Astrocyte of the cerebellum (primary cell): ENCODE measurements around the gene DNAJB7.

Experiments
- DNase-seq: peaks from one replicate; pipeline ENCODE4 v3.0.0-alpha.2; 2011; ENCODE audit warnings: low read depth
- H3K4me3 ChIP-seq: 2 replicates; pipeline ENCODE4 v1.5.1; 2011; ENCODE audit warnings: mild to moderate bottlenecking, low read depth, low read length, moderate library complexity
- CTCF ChIP-seq: IDR thresholded peaks from 2 replicates; pipeline ENCODE4 v1.5.1; 2012; ENCODE audit warnings: low read length, low read depth, moderate library complexity, mild to moderate bottlenecking; ENCODE audit errors: missing control alignments
- in situ Hi-C: cut with HindIII; loops from 2 replicates; pipeline ENCODE4 v1.10.0; 2017; ENCODE audit warnings: low sequenced_read_pairs

Gene DNAJB7

GRCh38 chr22:40817737-40818136, 44.2 kb downstream of the DNAJB7 start:
- in situ Hi-C loops, result no loop called here
- no peak for TF ChIP-seq CTCF
- DNase-seq, result no peak
- no peak overlapping the region for H3K4me3 ChIP-seq

DNA sequence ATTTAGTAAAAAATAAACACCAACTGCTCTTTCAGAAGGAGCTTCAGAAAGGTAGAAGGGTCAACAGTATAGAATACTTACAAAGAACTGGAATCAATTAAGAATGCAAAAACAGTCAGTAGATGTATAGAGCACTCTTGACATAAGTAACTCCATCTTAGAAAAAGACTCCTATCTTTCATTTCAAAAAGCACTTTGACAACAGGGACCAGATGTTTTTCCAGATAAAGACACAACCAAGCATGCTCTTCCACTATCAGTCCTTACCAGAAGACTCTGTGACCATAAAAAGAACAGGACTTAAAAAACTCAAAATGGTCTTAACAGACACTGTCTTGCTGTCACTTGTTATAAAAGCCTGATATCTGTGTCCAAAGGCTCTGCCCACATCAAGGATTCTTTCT, 48.0 kb downstream of the DNAJB7 start:
- no peak for DNase-seq
- in situ Hi-C loops, result no loop called here
- H3K4me3 ChIP-seq, result no peak overlapping the region
- TF ChIP-seq CTCF, result no peak
